Measurements from ENCODE around the gene TMED5. TPM values are rescaled to one million over a fixed set of nuclear protein-coding genes. Genes with fewer than 3 reads are reported as not detected.

Gene TMED5
- total RNA-seq, 1 experiment from 2014 or later, result 32.6 TPM

DNA sequence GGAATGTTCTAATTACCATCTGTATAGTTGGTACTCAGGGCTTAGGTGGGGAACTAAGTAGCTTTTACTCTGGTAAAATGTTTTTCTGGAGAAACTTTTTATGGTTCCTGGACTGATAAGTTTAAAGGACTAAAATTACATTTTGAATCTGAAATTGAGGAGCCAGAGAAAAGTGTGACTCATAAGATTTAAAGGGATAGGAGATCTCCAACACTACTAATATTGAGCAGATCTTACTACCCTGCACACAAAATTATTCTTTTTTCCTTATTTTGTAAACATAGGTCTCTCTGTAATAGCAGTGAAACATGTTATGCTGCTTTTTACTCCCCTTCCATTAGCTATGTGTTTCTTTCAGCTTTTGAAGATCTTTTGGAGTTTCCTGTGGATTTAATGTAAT lies 68.7 kb downstream of the TMED5 start:
- CTCF ChIA-PET, result no interaction called here
- H3K27ac ChIP-seq (ENCODE audit: low read depth, low read length), result no peak overlapping the region
- no peak for TF ChIP-seq CBX3 (IDR thresholded peaks at IDR 0.05; ENCODE audit: low read depth)
- no peak for TF ChIP-seq MAX (IDR thresholded peaks at IDR 0.05)
- TF ChIP-seq SIN3A (IDR thresholded peaks at IDR 0.05; ENCODE audit: low read depth), result no peak
- RAD21 ChIA-PET (ENCODE audit: low non-redundant PET in 1 of 2, low total read pairs in 2 of 2, uncharacterized antibody in 2 of 2, unreplicated experiment in 2 of 2), result no interaction called here
- H3K27me3 ChIP-seq (ENCODE audit: insufficient read depth, low read length), result no peaks in the 10 kb centered on the region
- H3K4me1 ChIP-seq (ENCODE audit: control insufficient read depth in 1 of 2, insufficient read depth in 2 of 2, low read length in 2 of 2), result no peaks in the 10 kb centered on the region
- no peak for ATAC-seq
- peaks cover 16 to 17% of the 10 kb centered on the region in 2 experiments; a peak in 3 of 4 replicates for H3K36me3 ChIP-seq (ENCODE audit: control insufficient read depth in 1 of 2, insufficient read depth in 2 of 2, low read length in 2 of 2)
- H4K20me1 ChIP-seq (ENCODE audit: insufficient read depth), result peaks cover 22% of the 10 kb centered on the region; the same call in 1 of the 2 replicates
- no peak overlapping the region for H3K4me3 ChIP-seq (replicated peaks in 1 of 2; ENCODE audit: low read depth in 1 of 2, low read length in 2 of 2)
- no peak overlapping the region for H2AFZ ChIP-seq (ENCODE audit: low read depth, low read length, poor library complexity, severe bottlenecking)
- peaks cover 8 to 10% of the 10 kb centered on the region in 2 experiments; a peak in 3 of 4 replicates for H3K9me3 ChIP-seq (ENCODE audit: control insufficient read depth in 1 of 2, insufficient read depth in 1 of 2, low read depth in 1 of 2, low read length in 2 of 2)
- no peak for DNase-seq (ENCODE audit: low read depth, low spot score)
- intact Hi-C loops (cut with micrococcal nuclease), result no loop called here
- H3K79me2 ChIP-seq (ENCODE audit: insufficient read depth, low read length), result peaks cover 87% of the 10 kb centered on the region
- H3K4me2 ChIP-seq (ENCODE audit: low read length), result no peak overlapping the region
- no peaks in the 10 kb centered on the region for H3K9me2 ChIP-seq (ENCODE audit: insufficient read depth)
- H3K9ac ChIP-seq (ENCODE audit: low read length), result no peak overlapping the region
- POLR2A ChIA-PET, result no interaction called here
- BruUV-seq (replicated peaks), result no TSS peak

DNA sequence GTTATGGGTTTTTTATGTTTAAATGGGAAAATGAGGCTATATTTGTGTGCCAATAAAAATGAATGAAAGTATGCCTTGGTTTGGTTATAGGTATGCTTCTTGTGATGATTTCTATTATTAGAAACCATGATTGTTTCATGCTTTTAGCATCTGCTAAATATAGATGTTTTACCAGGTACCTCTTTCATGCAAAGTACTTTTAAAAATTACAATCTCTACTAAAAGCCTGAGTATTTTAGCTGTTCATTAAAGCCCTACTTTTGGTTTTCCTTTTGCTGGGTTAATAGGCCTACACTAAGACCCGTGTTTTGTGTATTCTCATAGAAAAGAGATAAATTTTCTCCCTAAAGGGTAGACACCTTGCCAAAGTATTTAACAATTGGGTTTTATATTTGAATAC lies 69.1 kb downstream of the TMED5 start:
- Histone ChIP-seq H3K4me3 (replicated peaks in 1 of 2; ENCODE audit: low read depth in 1 of 2, low read length in 2 of 2) (no peak overlapping the region), H3K27me3 (ENCODE audit: insufficient read depth, low read length) (no peaks in the 10 kb centered on the region), H3K79me2 (ENCODE audit: insufficient read depth, low read length) (peaks cover 92% of the 10 kb centered on the region), H3K36me3 (ENCODE audit: control insufficient read depth in 1 of 2, insufficient read depth in 2 of 2, low read length in 2 of 2) (peaks cover 13 to 15% of the 10 kb centered on the region in 2 experiments; a peak in 3 of 4 replicates), H2AFZ (ENCODE audit: low read depth, low read length, poor library complexity, severe bottlenecking) (no peak overlapping the region), H3K9ac (ENCODE audit: low read length) (no peak overlapping the region), H3K4me1 (ENCODE audit: control insufficient read depth in 1 of 2, insufficient read depth in 2 of 2, low read length in 2 of 2) (no peaks in the 10 kb centered on the region), H3K9me3 (ENCODE audit: control insufficient read depth in 1 of 2, insufficient read depth in 1 of 2, low read depth in 1 of 2, low read length in 2 of 2) (peaks cover 8 to 11% of the 10 kb centered on the region in 2 experiments; a peak in 3 of 4 replicates), H4K20me1 (ENCODE audit: insufficient read depth) (peaks cover 22% of the 10 kb centered on the region; the same call in 1 of the 2 replicates), H3K4me2 (ENCODE audit: low read length) (no peak overlapping the region), H3K27ac (ENCODE audit: low read depth, low read length) (no peak overlapping the region), H3K9me2 (ENCODE audit: insufficient read depth) (no peaks in the 10 kb centered on the region)
- ATAC-seq (no peak), DNase-seq (ENCODE audit: low read depth, low spot score) (no peak)
- no TSS peak for BruUV-seq (replicated peaks)
- ChIA-PET POLR2A (no interaction called here), RAD21 (ENCODE audit: low non-redundant PET in 1 of 2, low total read pairs in 2 of 2, uncharacterized antibody in 2 of 2, unreplicated experiment in 2 of 2) (no interaction called here), CTCF (no interaction called here)
- intact Hi-C loops (cut with micrococcal nuclease), result no loop called here
- TF ChIP-seq JUND (IDR thresholded peaks at IDR 0.05), result no peak
- no peak for TF ChIP-seq MAX (IDR thresholded peaks at IDR 0.05)
- TF ChIP-seq, protein P1, sequence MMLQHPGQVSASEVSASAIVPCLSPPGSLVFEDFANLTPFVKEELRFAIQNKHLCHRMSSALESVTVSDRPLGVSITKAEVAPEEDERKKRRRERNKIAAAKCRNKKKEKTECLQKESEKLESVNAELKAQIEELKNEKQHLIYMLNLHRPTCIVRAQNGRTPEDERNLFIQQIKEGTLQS (IDR thresholded peaks at IDR 0.05), result no peak
- no peak for TF ChIP-seq EZH2phosphoT487 (IDR thresholded peaks at IDR 0.05; ENCODE audit: borderline replicate concordance)
- no peak for TF ChIP-seq SP1 (IDR thresholded peaks at IDR 0.05; ENCODE audit: low read depth)
- TF ChIP-seq EZH2 (IDR thresholded peaks at IDR 0.05), result no peak
- TF ChIP-seq, protein P2, sequence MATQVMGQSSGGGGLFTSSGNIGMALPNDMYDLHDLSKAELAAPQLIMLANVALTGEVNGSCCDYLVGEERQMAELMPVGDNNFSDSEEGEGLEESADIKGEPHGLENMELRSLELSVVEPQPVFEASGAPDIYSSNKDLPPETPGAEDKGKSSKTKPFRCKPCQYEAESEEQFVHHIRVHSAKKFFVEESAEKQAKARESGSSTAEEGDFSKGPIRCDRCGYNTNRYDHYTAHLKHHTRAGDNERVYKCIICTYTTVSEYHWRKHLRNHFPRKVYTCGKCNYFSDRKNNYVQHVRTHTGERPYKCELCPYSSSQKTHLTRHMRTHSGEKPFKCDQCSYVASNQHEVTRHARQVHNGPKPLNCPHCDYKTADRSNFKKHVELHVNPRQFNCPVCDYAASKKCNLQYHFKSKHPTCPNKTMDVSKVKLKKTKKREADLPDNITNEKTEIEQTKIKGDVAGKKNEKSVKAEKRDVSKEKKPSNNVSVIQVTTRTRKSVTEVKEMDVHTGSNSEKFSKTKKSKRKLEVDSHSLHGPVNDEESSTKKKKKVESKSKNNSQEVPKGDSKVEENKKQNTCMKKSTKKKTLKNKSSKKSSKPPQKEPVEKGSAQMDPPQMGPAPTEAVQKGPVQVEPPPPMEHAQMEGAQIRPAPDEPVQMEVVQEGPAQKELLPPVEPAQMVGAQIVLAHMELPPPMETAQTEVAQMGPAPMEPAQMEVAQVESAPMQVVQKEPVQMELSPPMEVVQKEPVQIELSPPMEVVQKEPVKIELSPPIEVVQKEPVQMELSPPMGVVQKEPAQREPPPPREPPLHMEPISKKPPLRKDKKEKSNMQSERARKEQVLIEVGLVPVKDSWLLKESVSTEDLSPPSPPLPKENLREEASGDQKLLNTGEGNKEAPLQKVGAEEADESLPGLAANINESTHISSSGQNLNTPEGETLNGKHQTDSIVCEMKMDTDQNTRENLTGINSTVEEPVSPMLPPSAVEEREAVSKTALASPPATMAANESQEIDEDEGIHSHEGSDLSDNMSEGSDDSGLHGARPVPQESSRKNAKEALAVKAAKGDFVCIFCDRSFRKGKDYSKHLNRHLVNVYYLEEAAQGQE (IDR thresholded peaks at IDR 0.05; ENCODE audit: low read depth), result no peak
- no peak for TF ChIP-seq SRF (IDR thresholded peaks at IDR 0.05; ENCODE audit: low read depth)
- TF ChIP-seq POLR2AphosphoS5 (IDR thresholded peaks at IDR 0.05; ENCODE audit: low read depth, low read length), result no peak
- TF ChIP-seq RAD21 (IDR thresholded peaks at IDR 0.05; ENCODE audit: low read depth), result no peak
- TF ChIP-seq ZNF274 (IDR thresholded peaks at IDR 0.05; ENCODE audit: low read depth, low read length), result no peak
- no peak for TF ChIP-seq SIN3A (IDR thresholded peaks at IDR 0.05; ENCODE audit: low read depth)
- TF ChIP-seq EGR1 (IDR thresholded peaks at IDR 0.05; ENCODE audit: low read depth), result no peak

Measured in HCT116 (cell line).